Spleen (tissue), 7 donors: ENCODE measurements around the gene PAPPA.

Experiments
- CTCF ChIP-seq, 11 experiments: fragments of 200-600 bp in 7 of 11; fragments of 450-650 bp in 4 of 11; sonication (generic) in 4 of 11; IDR thresholded peaks in 8 of 11; conservative IDR thresholded peaks in 3 of 11; 1 replicate in 7 of 11; 2 replicates in 4 of 11; pipeline versions ENCODE4 v1.4.0 to v1.8.0; 2016 to 2021; ENCODE audit warnings: antibody characterized with exemption in 11 of 11, inconsistent platforms in 4 of 11, mild to moderate bottlenecking in 1 of 11
- POLR2A ChIP-seq, 3 donors: fragments of 450-650 bp; IDR thresholded peaks; one replicate each; pipeline ENCODE4 v1.5.1; 2017; ENCODE audit warnings: antibody characterized with exemption in 3 of 3, mild to moderate bottlenecking in 1 of 3
- POLR2AphosphoS5 ChIP-seq, 3 donors: sonication (generic); formaldehyde crosslinking; IDR thresholded peaks; one replicate each; pipeline ENCODE4 v1.5.1; 2017; ENCODE audit warnings: antibody characterized with exemption in 3 of 3
- donor health status: DM: no; HTN: no; CAD: no; lungs with moderate emphysema.
- donor health status: DM: no; HTN: no; CAD: no.
- donor health status: DM: no; HTN: no; CAD: no.

GRCh38 chr9:116262448-116262847 is 108.9 kb downstream of the PAPPA start:
- no peak for TF ChIP-seq CTCF (IDR thresholded peaks at IDR 0.05 in 8 of 11, conservative IDR thresholded peaks at IDR 0.05 in 3 of 11)
- no peak for TF ChIP-seq POLR2AphosphoS5 (IDR thresholded peaks at IDR 0.05)
- TF ChIP-seq POLR2A (IDR thresholded peaks at IDR 0.05): no peak
